SJSA1 (cell line): Measurements from ENCODE around the gene TSPO2. TPM values are rescaled to one million over a fixed set of nuclear protein-coding genes. Genes with fewer than 3 reads are reported as not detected.

Experiments
- DNase-seq, 2 experiments: peaks; one replicate each; pipeline ENCODE4 v3.0.0-alpha.2; 2015 to 2020; ENCODE audit warnings: low spot score in 2 of 2, low read depth in 1 of 2
- H3K27ac ChIP-seq: fragments of 250-450 bp; sonication (Bioruptor Pico); 2 replicates; pipeline ENCODE4 v1.5.1; 2020; ENCODE audit warnings: mild to moderate bottlenecking, moderate library complexity
- H3K27me3 ChIP-seq: fragments of 250-450 bp; sonication (Bioruptor Pico); replicated peaks from 2 replicates; pipeline ENCODE4 v1.5.1; 2020; ENCODE audit warnings: mild to moderate bottlenecking, moderate library complexity
- H3K36me3 ChIP-seq: fragments of 250-450 bp; sonication (Bioruptor Pico); 2 replicates; pipeline ENCODE4 v1.5.1; 2020; ENCODE audit warnings: mild to moderate bottlenecking
- H3K4me1 ChIP-seq: fragments of 250-450 bp; sonication (Bioruptor Pico); replicated peaks from 2 replicates; pipeline ENCODE4 v1.6.1; 2021; ENCODE audit warnings: mild to moderate bottlenecking
- H3K4me3 ChIP-seq: fragments of 250-450 bp; sonication (Bioruptor Pico); 2 replicates; pipeline ENCODE4 v1.5.1; 2020; ENCODE audit warnings: mild to moderate bottlenecking
- H3K9me3 ChIP-seq: fragments of 250-450 bp; sonication (Bioruptor Pico); replicated peaks from 2 replicates; pipeline ENCODE4 v1.5.1; 2020; ENCODE audit warnings: mild to moderate bottlenecking
- total RNA-seq: library from RNA; depleted of rRNA; stranded (reverse); fragments of >200 nt; shearing (Covaris generic); gene quantifications from 2 replicates; pipeline ENCODE4 v1.2.3, GENCODE V29; 2014

The TSPO2 gene
- total RNA-seq, 1 experiment from 2014 or later: not detected

- no peaks in the 10 kb centered on the region for H3K27me3 ChIP-seq
- no peaks in the 10 kb centered on the region for H3K4me1 ChIP-seq
- no peak overlapping the region for H3K27ac ChIP-seq
- H3K9me3 ChIP-seq: no peaks in the 10 kb centered on the region
- H3K4me3 ChIP-seq: no peak overlapping the region
- DNase-seq: no peak
- no peaks in the 10 kb centered on the region for H3K36me3 ChIP-seq
Measured at GRCh38 chr6:41049521-41049920, 7.3 kb downstream of the TSPO2 start.

- H3K4me3 ChIP-seq: no peak overlapping the region
- no peak overlapping the region for H3K27ac ChIP-seq
- H3K27me3 ChIP-seq: no peaks in the 10 kb centered on the region
- DNase-seq: no peak
- H3K36me3 ChIP-seq: no peaks in the 10 kb centered on the region
- H3K9me3 ChIP-seq: no peaks in the 10 kb centered on the region
- no peaks in the 10 kb centered on the region for H3K4me1 ChIP-seq
Measured at GRCh38 chr6:41049955-41050354, 7.7 kb downstream of the TSPO2 start.

DNA sequence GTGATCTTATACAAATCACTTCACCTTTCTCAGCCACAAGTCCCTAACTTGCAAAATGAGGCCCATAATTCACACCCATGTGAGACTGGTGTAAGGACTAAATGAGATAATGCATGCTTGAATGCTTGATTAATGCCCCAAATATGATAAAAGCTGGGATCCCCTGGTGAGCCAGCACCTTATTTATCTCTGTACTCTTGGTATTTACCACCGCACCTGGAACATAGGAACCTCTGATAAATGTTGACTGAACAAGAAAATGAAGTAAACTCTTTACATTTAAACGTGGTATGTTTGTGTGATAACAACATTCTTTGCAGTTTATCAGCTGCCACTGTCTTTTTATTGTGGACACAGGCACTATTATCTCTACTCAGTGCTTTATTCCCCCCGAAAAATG lies 8.3 kb downstream of the TSPO2 start:
- Histone ChIP-seq H3K27me3 (no peaks in the 10 kb centered on the region), H3K36me3 (no peaks in the 10 kb centered on the region)

DNA sequence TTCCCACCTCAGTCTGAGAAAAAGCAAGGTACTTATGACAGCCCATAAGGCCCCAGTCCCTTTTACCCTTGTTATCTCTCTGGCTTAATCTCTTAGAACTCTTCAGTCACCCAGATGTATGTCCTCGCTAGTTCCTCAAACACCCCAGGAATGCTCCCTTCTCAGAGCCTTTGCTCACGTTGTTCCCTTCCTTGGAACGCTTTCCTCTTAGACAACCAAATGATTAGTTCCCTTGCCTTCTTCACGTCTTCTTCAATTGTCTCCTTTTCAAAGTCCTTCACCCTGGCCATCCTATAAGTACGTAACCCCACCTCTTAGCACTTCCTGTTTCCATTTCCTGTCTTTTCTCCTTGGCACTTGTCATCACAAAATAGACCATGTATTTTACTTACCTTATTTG lies 9.6 kb downstream of the TSPO2 start:
- Histone ChIP-seq H3K4me3 (no peak overlapping the region), H3K9me3 (no peaks in the 10 kb centered on the region), H3K27ac (no peak overlapping the region), H3K27me3 (no peaks in the 10 kb centered on the region), H3K36me3 (no peaks in the 10 kb centered on the region), H3K4me1 (no peaks in the 10 kb centered on the region)
- no peak for DNase-seq

More for the DNA sequence above, 8.3 kb downstream of the TSPO2 start:
- no peak for DNase-seq
- Histone ChIP-seq H3K4me3 (no peak overlapping the region), H3K27ac (no peak overlapping the region), H3K4me1 (no peaks in the 10 kb centered on the region), H3K9me3 (no peaks in the 10 kb centered on the region)

DNA sequence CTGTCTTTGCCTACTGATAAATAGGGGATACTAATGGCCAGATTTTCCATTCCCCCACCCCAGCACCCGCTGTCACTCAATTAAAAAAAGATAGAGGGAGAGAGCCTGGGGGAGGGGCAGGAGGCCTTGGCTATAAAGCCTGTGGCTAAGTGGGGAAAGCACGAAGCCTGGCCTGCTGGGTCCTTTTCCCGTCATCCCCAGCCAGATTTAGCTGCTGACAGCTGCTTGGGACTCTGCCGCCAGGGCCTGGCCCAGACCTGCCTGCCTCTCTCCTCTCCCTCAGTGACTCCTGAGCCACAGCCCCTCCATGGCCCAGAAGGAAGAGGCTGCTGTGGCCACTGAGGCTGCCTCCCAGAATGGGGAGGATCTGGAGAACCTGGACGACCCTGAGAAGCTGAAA lies 10.8 kb downstream of the TSPO2 start, which contains the start of gene APOBEC2:
TSS of gene APOBEC2 (plus strand) at position 162 of the 400 bp plus-strand sequence. CDS start at position 308, 146 bp downstream.
- no peaks in the 10 kb centered on the region for H3K9me3 ChIP-seq
- H3K36me3 ChIP-seq: no peaks in the 10 kb centered on the region
- no peak for DNase-seq
- H3K4me1 ChIP-seq: no peaks in the 10 kb centered on the region
- H3K27me3 ChIP-seq: no peaks in the 10 kb centered on the region
- H3K27ac ChIP-seq: no peak within 1 kb of the TSS
- no peak within 1 kb of the TSS for H3K4me3 ChIP-seq

DNA sequence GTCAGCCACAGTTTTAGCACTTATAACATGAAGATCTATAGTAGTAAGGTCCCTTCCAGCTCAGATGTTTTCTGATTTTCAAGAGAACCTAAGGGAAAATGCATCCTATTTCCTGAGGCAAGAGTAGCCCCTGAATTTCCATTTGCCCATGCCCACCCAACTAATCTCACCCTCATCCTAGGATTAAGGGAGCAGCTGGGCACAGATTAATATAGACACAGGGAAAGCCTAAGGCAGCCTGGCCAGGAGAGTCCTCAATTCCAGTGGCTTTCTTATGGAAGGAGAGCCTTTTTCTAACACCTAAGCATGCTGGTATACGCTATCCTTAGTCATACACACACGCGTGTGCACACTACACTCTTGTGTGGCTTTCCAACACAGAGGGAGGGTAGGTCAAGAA lies 12.2 kb downstream of the TSPO2 start:
- Histone ChIP-seq H3K4me3 (no peak overlapping the region), H3K4me1 (no peaks in the 10 kb centered on the region), H3K27ac (no peak overlapping the region), H3K36me3 (no peaks in the 10 kb centered on the region), H3K27me3 (no peaks in the 10 kb centered on the region), H3K9me3 (no peaks in the 10 kb centered on the region)
- no peak for DNase-seq

- DNase-seq: no peak
- Histone ChIP-seq H3K9me3 (no peaks in the 10 kb centered on the region), H3K36me3 (no peaks in the 10 kb centered on the region), H3K4me3 (no peak overlapping the region), H3K27ac (no peak overlapping the region), H3K4me1 (no peaks in the 10 kb centered on the region), H3K27me3 (no peaks in the 10 kb centered on the region)
Measured at GRCh38 chr6:41055149-41055548, 12.9 kb downstream of the TSPO2 start.

DNA sequence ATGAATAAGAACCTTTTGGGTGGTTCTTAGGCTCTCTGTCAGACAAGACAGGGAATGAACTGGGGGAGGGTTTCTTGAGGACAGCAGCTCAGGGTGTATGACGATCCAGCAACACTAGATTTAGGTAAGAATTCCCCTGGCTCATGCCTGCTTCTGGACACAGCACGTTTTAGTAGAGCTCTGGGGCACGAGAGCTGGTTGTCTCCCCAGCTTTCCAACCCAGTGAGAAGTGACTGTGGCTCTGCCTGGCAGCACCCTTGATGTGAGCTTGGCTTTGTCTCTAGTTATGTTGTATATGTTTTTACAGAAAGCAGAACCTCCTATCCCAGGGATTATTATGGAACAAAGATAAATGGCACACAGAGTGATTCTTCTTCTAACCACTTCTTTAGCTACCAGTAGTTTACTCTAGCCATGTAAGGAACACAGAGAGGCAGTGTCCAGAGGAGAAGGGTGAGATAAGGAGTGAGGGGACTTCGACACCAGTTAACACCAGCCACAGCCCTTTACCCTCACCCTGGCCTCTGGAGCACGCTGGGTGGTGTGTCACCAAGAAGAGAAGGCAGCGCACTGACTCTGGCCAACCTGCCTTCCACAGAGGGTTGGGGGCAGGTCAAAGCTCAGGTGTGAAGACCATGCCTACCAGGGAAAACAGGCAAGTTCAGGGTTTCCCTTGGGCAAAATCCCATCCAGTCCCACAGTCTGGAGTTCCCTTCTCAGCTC lies 14.7 kb downstream of the TSPO2 start:
- Histone ChIP-seq H3K4me1 (no peaks in the 10 kb centered on the region), H3K9me3 (no peaks in the 10 kb centered on the region), H3K4me3 (no peak overlapping the region), H3K36me3 (no peaks in the 10 kb centered on the region), H3K27ac (no peak overlapping the region), H3K27me3 (no peaks in the 10 kb centered on the region)
- no peak for DNase-seq

DNA sequence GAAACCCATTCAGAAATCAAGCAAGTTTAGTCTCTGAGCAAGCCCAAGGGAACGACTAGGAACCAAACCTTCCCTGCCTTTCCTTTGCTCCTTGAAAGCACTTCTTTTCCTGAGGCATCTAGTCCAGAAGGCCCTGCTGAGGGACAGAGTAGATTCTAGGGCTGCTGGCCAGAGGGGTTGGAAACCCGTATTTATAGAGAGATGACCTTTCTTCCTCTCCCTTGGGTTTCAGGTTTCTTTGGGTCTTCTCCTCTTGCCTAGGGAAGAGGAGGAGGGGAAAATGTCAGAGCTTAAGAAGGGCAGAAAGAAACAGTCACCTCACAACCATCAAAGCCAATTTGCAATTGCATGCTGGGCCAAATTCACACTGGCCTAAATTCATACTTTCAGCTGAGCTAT lies 16.5 kb downstream of the TSPO2 start:
- no peak overlapping the region for H3K4me3 ChIP-seq
- no peak overlapping the region for H3K27ac ChIP-seq
- no peaks in the 10 kb centered on the region for H3K4me1 ChIP-seq
- no peaks in the 10 kb centered on the region for H3K9me3 ChIP-seq
- no peaks in the 10 kb centered on the region for H3K27me3 ChIP-seq
- DNase-seq: no peak
- no peaks in the 10 kb centered on the region for H3K36me3 ChIP-seq

- DNase-seq: no peak
- Histone ChIP-seq H3K27me3 (no peaks in the 10 kb centered on the region), H3K36me3 (no peaks in the 10 kb centered on the region; the same call in 1 of the 2 replicates), H3K4me3 (no peak overlapping the region), H3K4me1 (no peaks in the 10 kb centered on the region), H3K27ac (no peak overlapping the region), H3K9me3 (no peaks in the 10 kb centered on the region)
Measured at GRCh38 chr6:41059556-41059955, 17.3 kb downstream of the TSPO2 start.

DNA sequence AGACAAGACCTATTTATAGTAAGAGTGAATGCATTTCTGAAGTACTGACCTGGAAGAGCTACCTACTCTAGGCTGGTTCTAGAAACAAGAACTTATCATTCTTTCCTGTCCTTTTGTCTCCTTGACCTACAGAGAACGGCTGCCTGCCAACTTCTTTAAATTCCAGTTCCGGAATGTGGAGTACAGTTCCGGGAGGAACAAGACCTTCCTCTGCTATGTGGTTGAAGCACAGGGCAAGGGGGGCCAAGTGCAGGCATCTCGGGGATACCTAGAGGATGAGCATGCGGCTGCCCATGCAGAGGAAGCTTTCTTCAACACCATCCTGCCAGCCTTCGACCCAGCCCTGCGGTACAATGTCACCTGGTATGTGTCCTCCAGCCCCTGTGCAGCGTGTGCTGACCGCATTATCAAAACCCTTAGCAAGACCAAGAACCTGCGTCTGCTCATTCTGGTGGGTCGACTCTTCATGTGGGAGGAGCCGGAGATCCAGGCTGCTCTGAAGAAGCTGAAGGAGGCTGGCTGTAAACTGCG lies 19.0 kb downstream of the TSPO2 start:
- Histone ChIP-seq H3K27ac (no peak overlapping the region), H3K4me3 (no peak overlapping the region), H3K36me3 (peaks cover 7% of the 10 kb centered on the region), H3K4me1 (no peaks in the 10 kb centered on the region), H3K9me3 (no peaks in the 10 kb centered on the region), H3K27me3 (no peaks in the 10 kb centered on the region)
- no peak for DNase-seq

- H3K27ac ChIP-seq: no peak overlapping the region
- peaks cover 11% of the 10 kb centered on the region for H3K36me3 ChIP-seq
- no peaks in the 10 kb centered on the region for H3K4me1 ChIP-seq
- no peak for DNase-seq
- H3K4me3 ChIP-seq: no peak overlapping the region
- no peaks in the 10 kb centered on the region for H3K27me3 ChIP-seq
- H3K9me3 ChIP-seq: no peaks in the 10 kb centered on the region
Measured at GRCh38 chr6:41062056-41062455, 19.8 kb downstream of the TSPO2 start.

GRCh38 chr6:41063884-41064285 lies 21.6 kb downstream of the TSPO2 start:
- H3K9me3 ChIP-seq: no peaks in the 10 kb centered on the region
- H3K36me3 ChIP-seq: peaks cover 15% of the 10 kb centered on the region
- no peaks in the 10 kb centered on the region for H3K27me3 ChIP-seq
- no peak overlapping the region for H3K27ac ChIP-seq
- H3K4me3 ChIP-seq: no peak overlapping the region
- H3K4me1 ChIP-seq: no peaks in the 10 kb centered on the region
- no peak for DNase-seq

- DNase-seq: no peak
Measured at GRCh38 chr6:41064841-41065240, 22.6 kb downstream of the TSPO2 start.

More at GRCh38 chr6:41064841-41065240, 22.6 kb downstream of the TSPO2 start:
- H3K36me3 ChIP-seq: peaks cover 15% of the 10 kb centered on the region
- H3K4me3 ChIP-seq: no peak overlapping the region
- H3K27ac ChIP-seq: no peak overlapping the region
- H3K4me1 ChIP-seq: no peaks in the 10 kb centered on the region
- no peaks in the 10 kb centered on the region for H3K9me3 ChIP-seq
- no peaks in the 10 kb centered on the region for H3K27me3 ChIP-seq
